Measurements from ENCODE around the gene SASH1.

The SASH1 gene

GRCh38 chr6:148523551-148523950 is 180.9 kb downstream of the SASH1 start:
- DNase-seq (ENCODE audit: low spot score): no peak

DNA sequence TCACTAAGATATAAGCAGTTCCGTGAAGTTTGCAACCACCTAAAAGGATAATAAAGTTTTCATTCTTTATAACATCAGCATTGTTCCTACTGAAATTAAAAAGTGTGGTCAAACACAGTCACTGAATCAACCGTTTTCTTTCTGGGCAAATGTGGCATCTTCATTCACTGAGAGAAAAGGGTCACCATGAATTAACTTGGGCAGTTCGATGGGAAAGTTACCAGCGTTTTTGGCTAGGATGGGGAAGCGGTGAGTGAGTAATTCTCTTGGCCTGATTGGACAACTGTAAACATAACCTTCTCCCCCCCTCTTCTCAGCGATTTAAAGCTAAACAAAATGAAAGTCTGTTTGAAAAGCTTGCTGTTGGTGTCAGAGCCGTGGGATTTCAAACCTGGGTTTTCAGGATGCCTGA is 181.8 kb downstream of the SASH1 start:
- no peak for DNase-seq (ENCODE audit: low spot score)

GRCh38 chr6:148524976-148525375 is 182.3 kb downstream of the SASH1 start:
- DNase-seq (ENCODE audit: low spot score): no peak

DNA sequence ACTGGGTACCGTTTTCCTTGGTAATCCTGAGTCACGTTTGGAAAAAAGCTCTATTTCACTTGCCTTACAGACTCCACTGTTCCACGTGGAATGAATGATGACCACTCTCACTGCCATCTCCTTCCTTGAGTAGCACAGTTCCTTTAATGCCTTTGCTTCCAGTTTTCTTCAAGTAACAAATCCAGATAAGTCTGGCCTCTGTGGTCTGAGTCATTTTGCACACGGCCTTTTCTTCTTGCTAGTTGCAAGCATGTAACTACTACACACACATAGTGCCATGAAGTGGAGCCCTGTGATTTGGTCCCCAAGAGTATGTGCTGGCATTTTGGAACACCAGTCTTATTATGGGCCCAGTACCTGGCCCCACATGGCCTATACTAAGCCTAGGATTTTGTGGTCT is 182.8 kb downstream of the SASH1 start:
- no peak for DNase-seq (ENCODE audit: low spot score)

GRCh38 chr6:148526145-148526544 is 183.5 kb downstream of the SASH1 start:
- no peak for DNase-seq (ENCODE audit: low spot score)

DNA sequence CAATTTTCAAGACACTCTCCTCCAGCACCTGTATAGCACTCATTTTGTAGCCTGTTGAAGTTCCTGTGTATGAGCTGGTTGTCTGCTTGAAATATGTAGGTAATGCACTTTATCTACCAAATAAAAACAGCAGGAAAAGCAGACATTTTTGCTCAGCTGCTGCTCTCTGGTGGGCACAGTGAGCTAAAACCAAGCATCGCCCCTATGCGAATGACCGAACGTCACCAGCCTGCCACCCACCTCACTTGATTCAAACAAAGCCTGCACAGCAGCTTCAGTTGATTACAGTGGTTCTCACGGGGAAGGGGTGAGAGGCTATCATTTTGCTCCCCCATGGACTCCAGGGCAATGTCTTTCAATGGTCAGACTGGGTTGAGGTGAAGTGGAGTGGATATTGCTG is 185.7 kb downstream of the SASH1 start:
- DNase-seq (ENCODE audit: low spot score): no peak

- no peak for DNase-seq (ENCODE audit: low spot score)
Measured at GRCh38 chr6:148529010-148529409, 186.4 kb downstream of the SASH1 start.

DNA sequence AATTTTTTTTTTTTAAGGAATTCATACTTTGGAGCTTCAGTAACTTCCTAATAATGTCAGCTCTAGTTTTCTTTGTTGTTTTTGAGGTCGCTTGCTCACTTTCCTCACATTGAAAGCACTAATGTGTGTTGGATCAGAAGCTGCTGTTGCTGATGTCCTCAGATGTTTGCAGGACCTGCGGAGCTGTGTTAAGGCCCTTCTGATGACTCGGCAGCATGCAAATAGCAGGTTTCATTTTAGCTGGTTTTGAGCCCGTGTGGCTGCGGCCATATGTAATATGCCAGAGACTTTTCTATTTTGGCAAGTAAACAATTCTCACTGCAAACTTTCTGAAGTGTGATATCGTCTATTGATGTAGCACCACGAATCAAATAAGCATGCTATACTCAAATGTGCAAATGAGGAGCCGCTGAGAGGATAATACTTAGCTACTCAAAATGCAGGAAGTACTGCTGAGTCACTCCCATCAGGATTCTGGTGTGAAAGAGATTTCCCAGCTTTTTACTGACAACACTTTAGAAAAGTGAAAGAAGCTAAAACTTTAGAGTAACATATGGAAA is 187.8 kb downstream of the SASH1 start:
- DNase-seq (ENCODE audit: low spot score): no peak

GRCh38 chr6:148530976-148531375 is 188.3 kb downstream of the SASH1 start:
- no peak for DNase-seq (ENCODE audit: low spot score)

GRCh38 chr6:148532698-148533097 is 190.1 kb downstream of the SASH1 start:
- DNase-seq (ENCODE audit: low spot score): no peak

DNA sequence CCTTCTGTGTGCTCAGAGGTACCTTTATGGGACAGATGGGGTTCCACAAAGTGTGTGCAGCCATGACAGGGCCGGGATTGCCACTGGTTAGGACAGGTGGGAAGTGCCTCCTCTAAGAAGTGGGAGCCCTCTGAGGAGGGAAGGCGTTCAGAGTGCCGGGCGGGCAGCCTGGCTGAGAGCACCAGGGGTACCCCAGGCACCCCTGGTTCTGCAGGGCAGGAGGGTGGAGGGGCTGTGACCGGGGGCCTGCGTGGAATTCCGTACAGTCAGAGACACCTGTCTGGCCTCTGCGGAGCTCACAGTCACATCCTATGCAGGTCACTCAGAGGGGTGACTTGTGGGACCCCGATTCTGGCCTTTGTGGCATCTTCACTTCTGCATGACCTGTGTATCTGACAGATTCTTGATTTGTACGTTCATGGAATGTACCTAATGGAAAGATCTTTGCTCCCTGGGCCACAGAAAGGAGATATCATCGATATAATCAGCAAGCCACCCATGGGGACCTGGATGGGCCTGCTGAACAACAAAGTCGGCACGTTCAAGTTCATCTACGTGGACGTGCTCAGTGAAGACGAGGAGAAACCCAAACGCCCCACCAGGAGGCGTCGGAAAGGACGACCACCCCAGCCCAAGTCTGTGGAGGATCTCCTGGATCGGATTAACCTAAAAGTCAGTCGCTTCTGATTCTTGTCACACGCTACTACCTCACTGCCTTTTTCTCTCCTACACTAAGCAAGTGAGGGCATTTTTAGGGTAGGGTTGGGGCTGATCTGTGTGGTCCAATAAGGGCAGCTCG is 190.9 kb downstream of the SASH1 start:
- no peak for DNase-seq (ENCODE audit: low spot score)

DNA sequence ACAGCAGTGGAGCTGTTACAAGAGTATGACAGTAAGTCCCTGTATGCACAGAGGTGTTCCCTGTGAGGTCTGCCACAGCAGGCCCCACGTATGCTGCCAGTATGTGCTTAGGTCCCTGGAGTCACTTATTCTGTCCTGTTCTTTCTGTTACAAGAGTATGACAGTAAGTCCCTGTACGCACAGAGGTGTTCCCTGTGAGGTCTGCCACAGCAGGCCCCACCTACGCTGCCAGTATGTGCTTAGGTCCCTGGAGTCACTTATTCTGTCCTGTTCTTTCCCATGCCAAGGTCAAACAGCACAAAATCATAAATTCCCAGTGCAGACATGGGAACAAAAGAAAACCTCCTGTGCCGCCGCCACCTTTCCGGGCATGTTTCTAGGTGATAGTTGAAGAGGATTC is 192.2 kb downstream of the SASH1 start:
- no peak for DNase-seq (ENCODE audit: low spot score)

GRCh38 chr6:148535381-148535780 is 192.7 kb downstream of the SASH1 start:
- no peak for DNase-seq (ENCODE audit: low spot score)

- no peak for DNase-seq (ENCODE audit: low spot score)
Measured at GRCh38 chr6:148535976-148536375, 193.3 kb downstream of the SASH1 start.

DNA sequence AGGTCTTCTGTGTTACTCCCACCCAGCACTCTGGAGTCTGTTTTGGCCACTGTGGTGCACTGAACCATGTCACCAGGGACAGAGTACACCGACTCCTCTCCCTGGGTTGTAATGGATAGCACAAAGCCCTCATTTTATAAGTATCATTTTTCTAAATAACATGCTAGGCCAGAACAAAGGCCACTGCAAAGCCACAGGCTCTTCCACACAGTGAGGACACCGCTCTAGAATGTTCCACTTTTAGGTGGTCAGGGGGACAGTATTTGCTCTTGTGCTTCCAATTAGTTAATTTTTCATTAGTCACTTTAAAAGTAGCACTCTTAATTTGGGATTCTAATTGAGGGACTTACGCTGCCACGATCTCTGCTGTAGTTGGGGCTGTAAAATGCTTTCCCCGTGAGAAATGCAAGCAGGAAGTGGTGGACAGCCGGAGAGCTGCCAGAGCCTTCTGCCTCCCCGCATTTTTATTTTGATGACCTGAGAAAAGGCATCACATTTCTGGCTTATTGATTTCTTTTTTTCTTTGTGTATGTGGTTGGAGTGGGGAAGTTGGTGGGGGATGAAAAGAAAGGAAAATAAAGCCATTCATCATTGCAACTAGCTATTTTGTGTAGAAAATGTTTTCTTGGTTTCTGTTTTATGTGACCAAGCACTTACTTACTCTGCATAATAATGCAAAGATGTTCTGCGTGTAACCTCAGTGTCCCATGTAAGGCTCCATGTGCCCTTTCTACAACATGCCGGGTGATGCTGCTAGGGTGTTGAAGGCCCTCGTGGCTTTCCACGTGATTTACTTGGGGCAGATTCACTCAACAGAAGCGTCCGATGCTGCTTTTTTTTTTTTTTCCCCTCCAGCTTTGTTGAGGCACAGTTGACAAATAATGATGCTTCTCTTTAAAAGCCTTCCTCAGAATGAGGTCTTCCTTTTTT is 195.9 kb downstream of the SASH1 start:
- no peak for DNase-seq (ENCODE audit: low spot score)

- DNase-seq (ENCODE audit: low spot score): no peak
Measured at GRCh38 chr6:148543540-148543939, 200.9 kb downstream of the SASH1 start.

DNA sequence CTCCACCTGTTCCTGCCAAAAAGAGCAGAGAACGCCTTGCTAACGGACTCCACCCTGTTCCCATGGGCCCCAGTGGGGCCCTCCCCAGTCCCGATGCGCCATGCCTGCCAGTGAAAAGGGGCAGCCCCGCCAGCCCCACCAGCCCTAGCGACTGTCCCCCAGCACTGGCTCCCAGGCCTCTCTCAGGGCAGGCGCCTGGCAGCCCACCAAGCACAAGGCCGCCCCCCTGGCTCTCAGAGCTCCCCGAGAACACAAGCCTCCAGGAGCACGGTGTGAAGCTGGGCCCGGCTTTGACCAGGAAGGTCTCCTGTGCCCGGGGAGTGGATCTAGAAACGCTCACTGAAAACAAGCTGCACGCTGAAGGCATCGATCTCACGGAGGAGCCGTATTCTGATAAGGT is 201.8 kb downstream of the SASH1 start:
- DNase-seq (ENCODE audit: low spot score): no peak

GRCh38 chr6:148545901-148546300 is 203.3 kb downstream of the SASH1 start:
- DNase-seq (ENCODE audit: low spot score): no peak

GRCh38 chr6:148547110-148547509 is 204.5 kb downstream of the SASH1 start:
- DNase-seq (ENCODE audit: low spot score): no peak

DNA sequence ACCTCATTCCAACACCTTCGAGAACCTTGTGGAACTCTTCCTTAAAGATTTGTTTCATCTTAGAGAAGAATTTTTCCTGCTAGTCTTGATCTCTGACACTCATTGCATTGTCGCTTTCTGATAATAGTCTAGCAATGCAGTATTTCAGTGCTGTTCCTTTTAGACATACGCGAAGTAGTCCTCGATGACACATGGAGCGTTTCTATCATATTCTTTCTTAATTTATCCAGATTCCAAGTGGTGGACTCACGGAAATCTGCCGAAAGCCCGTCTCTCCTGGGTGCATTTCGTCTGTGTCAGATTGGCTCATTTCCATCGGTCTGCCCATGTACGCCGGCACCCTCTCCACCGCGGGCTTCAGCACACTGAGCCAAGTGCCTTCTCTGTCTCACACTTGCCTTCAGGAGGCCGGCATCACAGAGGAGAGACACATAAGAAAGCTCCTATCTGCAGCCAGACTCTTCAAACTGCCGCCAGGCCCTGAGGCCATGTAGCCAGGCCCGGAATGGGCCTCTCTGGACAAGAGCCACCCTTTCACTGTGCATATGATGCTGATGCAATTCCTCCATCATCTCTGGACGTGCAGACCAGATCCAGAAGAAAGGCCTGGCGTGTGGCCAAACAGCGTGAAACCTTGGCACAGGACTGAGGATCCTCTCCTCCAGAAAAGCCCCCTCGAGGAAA is 205.6 kb downstream of the SASH1 start:
- DNase-seq (ENCODE audit: low spot score): no peak

- DNase-seq (ENCODE audit: low spot score): no peak
Measured at GRCh38 chr6:148548749-148549140, 206.1 kb downstream of the SASH1 start.

- DNase-seq (ENCODE audit: low spot score): no peak
Measured at GRCh38 chr6:148550569-148550968, 207.9 kb downstream of the SASH1 start.
